Adrenal gland (tissue), 5 donors: ENCODE results near the gene PPP1R17.

Source experiments
- POLR2A ChIP-seq, 2 donors: fragments of 450-650 bp; IDR thresholded peaks; one replicate each; pipeline ENCODE4 v1.6.1; 2017; ENCODE audit warnings: antibody characterized with exemption in 2 of 2, mild to moderate bottlenecking in 2 of 2, moderate library complexity in 1 of 2
- TF ChIP-seq, protein P1 (sequence below), 6 experiments: fragments of 450-650 bp in 4 of 6; fragments of 200-600 bp in 2 of 6; sonication (generic) in 1 of 6; IDR thresholded peaks; 1 replicate in 5 of 6; 2 replicates in 1 of 6; pipeline versions ENCODE4 v1.5.1 to v1.8.0; 2016 to 2021; ENCODE audit warnings: antibody characterized with exemption in 6 of 6, mild to moderate bottlenecking in 2 of 6, moderate library complexity in 1 of 6
- donor health status: DM: no; HTN: no; CAD: no.

DNA sequence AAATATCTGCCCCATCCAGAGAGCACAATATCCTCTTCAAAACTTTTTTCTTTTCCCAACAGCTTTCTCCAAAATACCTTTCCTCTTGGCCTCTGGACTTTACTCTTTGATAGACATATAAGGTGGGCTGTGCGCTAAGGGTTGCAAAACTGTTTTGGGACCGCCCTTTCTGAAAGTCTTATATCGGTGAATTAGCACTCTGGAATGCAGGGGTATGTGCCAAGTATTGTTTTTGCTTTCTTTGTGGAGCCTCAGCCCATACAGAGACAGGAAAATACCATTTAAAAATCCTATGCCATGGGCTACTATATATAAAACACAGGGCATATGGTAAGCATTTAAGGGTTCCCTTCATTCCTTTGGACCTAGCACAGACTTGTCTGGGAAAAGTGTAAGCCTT lies 37.7 kb downstream of the PPP1R17 start:
- TF ChIP-seq, protein P1, sequence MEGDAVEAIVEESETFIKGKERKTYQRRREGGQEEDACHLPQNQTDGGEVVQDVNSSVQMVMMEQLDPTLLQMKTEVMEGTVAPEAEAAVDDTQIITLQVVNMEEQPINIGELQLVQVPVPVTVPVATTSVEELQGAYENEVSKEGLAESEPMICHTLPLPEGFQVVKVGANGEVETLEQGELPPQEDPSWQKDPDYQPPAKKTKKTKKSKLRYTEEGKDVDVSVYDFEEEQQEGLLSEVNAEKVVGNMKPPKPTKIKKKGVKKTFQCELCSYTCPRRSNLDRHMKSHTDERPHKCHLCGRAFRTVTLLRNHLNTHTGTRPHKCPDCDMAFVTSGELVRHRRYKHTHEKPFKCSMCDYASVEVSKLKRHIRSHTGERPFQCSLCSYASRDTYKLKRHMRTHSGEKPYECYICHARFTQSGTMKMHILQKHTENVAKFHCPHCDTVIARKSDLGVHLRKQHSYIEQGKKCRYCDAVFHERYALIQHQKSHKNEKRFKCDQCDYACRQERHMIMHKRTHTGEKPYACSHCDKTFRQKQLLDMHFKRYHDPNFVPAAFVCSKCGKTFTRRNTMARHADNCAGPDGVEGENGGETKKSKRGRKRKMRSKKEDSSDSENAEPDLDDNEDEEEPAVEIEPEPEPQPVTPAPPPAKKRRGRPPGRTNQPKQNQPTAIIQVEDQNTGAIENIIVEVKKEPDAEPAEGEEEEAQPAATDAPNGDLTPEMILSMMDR (IDR thresholded peaks at IDR 0.05), result no peak
- TF ChIP-seq POLR2A (IDR thresholded peaks at IDR 0.05), result no peak
